Esophagus squamous epithelium (tissue), 5 donors: ENCODE results near the gene B4GALNT4. TPM values are rescaled to one million over a fixed set of nuclear protein-coding genes. Genes with fewer than 3 reads are reported as not detected.

Experiments
- DNase-seq: peaks from one replicate; lab custom pipeline; 2025; lab: John Stamatoyannopoulos, UW
- H3K27ac ChIP-seq, 4 donors: fragments of 200-600 bp; sonication (generic); one replicate each; pipeline ENCODE4 v1.5.1; 2016 to 2019; ENCODE audit warnings: mild to moderate bottlenecking in 1 of 4
- H3K27me3 ChIP-seq, 4 donors: fragments of 200-600 bp; sonication (generic); 1 replicate in 3 of 4; 2 replicates in 1 of 4; pipeline versions ENCODE4 v1.5.1 to v1.6.0; 2017 to 2021; ENCODE audit warnings: antibody characterized with exemption in 1 of 4
- H3K36me3 ChIP-seq, 3 donors: fragments of 200-600 bp; sonication (generic); one replicate each; pipeline ENCODE4 v1.5.1; 2016 to 2019
- H3K4me1 ChIP-seq, 3 donors: fragments of 200-600 bp; sonication (generic); one replicate each; pipeline ENCODE4 v1.5.1; 2017 to 2019
- H3K4me3 ChIP-seq, 4 donors: fragments of 200-600 bp; sonication (generic); 1 replicate in 3 of 4; 2 replicates in 1 of 4; pipeline ENCODE4 v1.5.1; 2016 to 2019; ENCODE audit warnings: mild to moderate bottlenecking in 2 of 4, moderate library complexity in 1 of 4
- H3K9me3 ChIP-seq, 3 donors: fragments of 200-600 bp; sonication (generic); one replicate each; pipeline ENCODE4 v1.5.1; 2016 to 2019
- POLR2A ChIP-seq, 4 donors: fragments of 450-650 bp; IDR thresholded peaks; one replicate each; pipeline ENCODE4 v1.6.1; 2017; ENCODE audit warnings: antibody characterized with exemption in 4 of 4, mild to moderate bottlenecking in 4 of 4, moderate library complexity in 3 of 4
- WGBS, 2 donors: methylation state at CpG; one replicate each; pipeline ENCODE4 v1.1.5; 2018; 5-methylcytosine and 5-hydroxymethylcytosine counted together
- intact Hi-C: fragments of 100-400 bp; cut with DNase I; formaldehyde crosslinking; loops from one replicate; pipeline ENCODE4 v1.15.0; 2022
- total RNA-seq, 4 donors: library from RNA; depleted of rRNA; stranded (reverse); fragments of >200 nt; gene quantifications; one replicate each; pipeline ENCODE4 v1.1.0, GENCODE V29; 2016
- TF ChIP-seq, protein P1 (sequence below), 6 experiments: fragments of 450-650 bp in 4 of 6; fragments of 200-600 bp in 2 of 6; sonication (generic) in 2 of 6; IDR thresholded peaks; one replicate each; pipeline ENCODE4 v1.5.1; 2016 to 2019; ENCODE audit warnings: antibody characterized with exemption in 6 of 6, mild to moderate bottlenecking in 4 of 6, moderate library complexity in 4 of 6
- donor health status: DM: yes; HTN: yes; CAD: no.

B4GALNT4 gene
- total RNA-seq, 4 donors from 2014 or later: 0.97 to 7.9 (median 3.3) TPM

DNA sequence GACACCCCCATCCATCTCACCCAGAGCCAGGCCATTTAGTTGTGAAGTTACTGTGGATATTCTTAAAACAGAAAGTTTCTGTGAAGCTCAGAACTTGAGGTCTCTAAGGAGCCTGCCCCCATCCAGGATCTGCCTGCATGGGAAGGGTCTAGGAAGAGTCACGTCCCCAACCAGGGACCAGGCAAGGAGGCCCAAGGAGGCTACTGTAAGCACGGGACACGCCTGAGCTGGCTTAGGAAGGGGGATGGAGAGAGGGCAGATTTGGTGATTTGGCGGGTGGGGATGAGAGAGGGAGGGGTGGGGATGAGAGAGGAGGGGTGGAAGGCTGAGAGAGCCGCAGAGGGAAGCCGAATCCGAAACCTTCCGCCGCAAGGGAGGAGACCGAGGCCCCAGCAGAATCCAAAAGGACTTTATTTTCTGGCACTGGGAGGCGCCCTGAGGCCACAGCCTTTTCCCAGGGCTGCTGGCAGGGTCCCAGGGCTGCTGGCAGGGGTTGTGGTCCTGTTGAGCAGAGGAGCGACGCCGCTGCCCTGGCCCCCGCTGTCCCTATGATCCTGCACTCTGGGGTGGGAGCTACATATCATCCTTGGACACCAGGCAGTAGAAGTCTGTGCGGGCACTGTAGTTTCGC, 36.1 kb downstream of the B4GALNT4 start:
- no peak for TF ChIP-seq POLR2A (IDR thresholded peaks at IDR 0.05)
- TF ChIP-seq, protein P1, sequence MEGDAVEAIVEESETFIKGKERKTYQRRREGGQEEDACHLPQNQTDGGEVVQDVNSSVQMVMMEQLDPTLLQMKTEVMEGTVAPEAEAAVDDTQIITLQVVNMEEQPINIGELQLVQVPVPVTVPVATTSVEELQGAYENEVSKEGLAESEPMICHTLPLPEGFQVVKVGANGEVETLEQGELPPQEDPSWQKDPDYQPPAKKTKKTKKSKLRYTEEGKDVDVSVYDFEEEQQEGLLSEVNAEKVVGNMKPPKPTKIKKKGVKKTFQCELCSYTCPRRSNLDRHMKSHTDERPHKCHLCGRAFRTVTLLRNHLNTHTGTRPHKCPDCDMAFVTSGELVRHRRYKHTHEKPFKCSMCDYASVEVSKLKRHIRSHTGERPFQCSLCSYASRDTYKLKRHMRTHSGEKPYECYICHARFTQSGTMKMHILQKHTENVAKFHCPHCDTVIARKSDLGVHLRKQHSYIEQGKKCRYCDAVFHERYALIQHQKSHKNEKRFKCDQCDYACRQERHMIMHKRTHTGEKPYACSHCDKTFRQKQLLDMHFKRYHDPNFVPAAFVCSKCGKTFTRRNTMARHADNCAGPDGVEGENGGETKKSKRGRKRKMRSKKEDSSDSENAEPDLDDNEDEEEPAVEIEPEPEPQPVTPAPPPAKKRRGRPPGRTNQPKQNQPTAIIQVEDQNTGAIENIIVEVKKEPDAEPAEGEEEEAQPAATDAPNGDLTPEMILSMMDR (IDR thresholded peaks at IDR 0.05): peak in 1 of 6 experiments; percentile 10
- H3K4me3 ChIP-seq: peak overlapping the region in 2 of 4 donors; percentile 59 to 85
- peaks cover 0 to 6% (median 0%) of the 10 kb centered on the region in 4 donors for H3K27me3 ChIP-seq
- H3K4me1 ChIP-seq: peaks cover 15 to 50% (median 16%) of the 10 kb centered on the region in 3 donors
- 22 to 53% methylated on average over 9 to 12 of the region's 17 CpGs for WGBS, 2 donors
- no peak for DNase-seq
- peak overlapping the region; percentile 77 to 91 (median 88) for H3K27ac ChIP-seq
- intact Hi-C loops: no loop called here
- no peaks in the 10 kb centered on the region for H3K9me3 ChIP-seq
- peaks cover 0 to 35% (median 12%) of the 10 kb centered on the region in 3 donors for H3K36me3 ChIP-seq

DNA sequence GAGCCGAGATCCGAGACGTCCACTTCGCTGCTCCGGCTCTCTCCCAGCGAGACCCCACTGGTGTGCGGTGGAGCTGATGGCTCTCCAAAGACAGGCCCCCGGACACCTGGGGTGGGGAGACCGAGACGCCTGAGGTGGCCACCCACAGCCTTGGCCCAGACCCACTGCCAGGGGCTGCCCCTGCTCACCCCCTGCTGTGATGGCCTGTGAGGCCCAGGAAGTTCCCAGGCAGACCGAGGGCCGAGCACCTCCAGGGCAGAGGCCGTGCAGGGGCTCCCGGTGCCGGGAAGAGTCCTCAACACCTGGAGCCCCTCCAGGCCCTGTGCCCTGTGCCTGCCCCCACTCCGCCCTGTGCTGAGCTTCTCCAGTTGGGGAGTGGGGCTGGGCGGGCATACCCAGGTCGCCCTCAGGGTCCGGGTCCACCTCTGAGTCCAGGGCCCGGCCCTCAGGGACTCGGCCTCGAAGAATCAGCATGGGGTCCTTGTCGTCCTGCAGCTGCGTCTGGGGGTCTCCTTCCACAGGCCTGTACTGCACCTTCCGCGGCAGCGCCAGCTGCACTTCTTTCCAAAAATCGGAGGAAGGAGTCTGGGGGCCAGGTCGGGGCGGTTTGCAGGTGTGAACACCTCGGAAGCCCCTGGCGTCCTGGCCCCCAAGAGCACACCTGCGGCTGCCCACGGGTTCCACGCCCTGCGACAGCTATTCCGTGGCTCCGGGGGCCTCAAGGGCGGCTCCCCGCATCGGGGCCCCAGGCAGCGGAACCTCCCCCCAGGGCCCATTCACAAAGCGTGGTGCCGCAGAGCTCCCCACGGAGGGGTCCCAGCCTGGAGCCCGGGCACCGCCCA, 36.9 kb downstream of the B4GALNT4 start:
- H3K4me3 ChIP-seq: peak overlapping the region; percentile 34 to 85 (median 49)
- no peak for DNase-seq
- peak overlapping the region; percentile 77 to 91 (median 88) for H3K27ac ChIP-seq
- TF ChIP-seq POLR2A (IDR thresholded peaks at IDR 0.05): no peak
- TF ChIP-seq, protein P1 (IDR thresholded peaks at IDR 0.05): no peak
- peaks cover 15 to 49% (median 16%) of the 10 kb centered on the region in 3 donors for H3K4me1 ChIP-seq
- 60 to 61% methylated on average over 2 to 5 of the region's 47 CpGs for WGBS, 2 donors
- intact Hi-C loops: no loop called here
- H3K27me3 ChIP-seq: peaks cover 0 to 5% (median 0%) of the 10 kb centered on the region in 4 donors
- H3K9me3 ChIP-seq: no peaks in the 10 kb centered on the region
- H3K36me3 ChIP-seq: peaks cover 0 to 34% (median 12%) of the 10 kb centered on the region in 3 donors

DNA sequence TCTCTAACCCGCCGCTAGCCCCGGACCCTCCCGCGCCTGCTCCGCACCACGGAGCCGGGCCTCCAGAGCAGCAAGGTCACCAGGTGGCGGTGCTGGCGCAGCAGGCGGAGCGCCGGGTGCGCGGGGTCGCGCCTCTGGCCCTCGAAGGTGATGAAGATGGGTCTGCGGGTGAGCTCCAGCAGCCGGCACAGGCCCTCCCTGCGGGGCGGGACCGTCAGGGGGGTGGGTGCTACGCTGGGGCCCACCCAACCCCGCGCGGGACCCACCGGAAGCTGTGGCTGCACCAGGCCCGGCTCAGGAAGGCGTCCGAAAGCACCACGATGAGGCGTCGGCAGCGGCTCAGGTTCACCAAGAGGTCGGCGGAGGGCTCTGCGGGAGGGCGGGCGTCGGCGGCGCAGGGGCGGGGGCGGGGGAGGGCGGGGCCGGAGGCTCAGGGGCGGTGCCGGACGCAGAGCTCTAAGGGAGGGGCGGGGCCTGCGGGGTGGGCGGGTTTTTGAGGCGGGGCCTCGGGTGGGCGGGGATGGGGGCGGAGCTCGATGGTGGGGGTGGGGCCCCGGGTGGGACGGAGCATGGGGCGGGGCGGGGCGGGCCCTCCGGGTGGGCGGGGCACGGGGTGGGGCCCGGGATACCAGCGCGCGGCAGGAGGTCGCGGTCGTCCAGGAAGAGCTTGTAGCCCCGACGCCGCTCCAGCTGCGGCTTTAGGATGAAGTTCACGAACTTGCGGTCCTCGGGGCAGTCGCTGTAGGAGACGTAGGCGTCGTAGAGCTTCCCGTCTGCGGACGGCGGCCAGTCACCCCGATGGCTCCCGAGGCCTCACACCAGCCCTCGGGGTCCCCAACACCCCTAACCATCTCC, 37.7 kb downstream of the B4GALNT4 start:
- peak overlapping the region; percentile 34 to 85 (median 49) for H3K4me3 ChIP-seq
- no CpG with 5 or more reads among the region's 91 CpGs for WGBS, 2 donors

DNA sequence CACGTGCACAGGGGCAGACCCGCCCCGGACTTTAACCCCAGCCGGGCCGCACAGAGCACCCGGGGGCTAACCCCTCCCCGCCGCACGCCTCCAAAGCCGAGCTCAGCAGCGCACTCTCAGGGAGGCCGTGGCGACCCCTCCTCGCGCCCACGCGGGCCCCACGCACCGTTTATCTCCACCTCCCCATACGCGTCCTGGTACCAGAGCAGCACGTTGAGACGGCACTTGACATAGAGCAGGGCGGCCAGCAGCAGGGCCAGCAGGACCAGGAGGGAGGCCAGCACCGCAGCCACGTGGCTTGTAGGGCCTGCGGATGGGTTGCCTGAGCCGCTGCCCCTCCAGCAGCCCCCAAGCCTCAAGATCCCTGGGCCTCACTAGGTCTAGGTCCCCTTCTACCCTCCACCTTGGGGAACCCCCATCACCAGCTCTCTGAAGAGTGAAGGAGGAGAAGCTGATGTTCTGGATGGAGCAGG, 38.4 kb downstream of the B4GALNT4 start:
- TF ChIP-seq POLR2A (IDR thresholded peaks at IDR 0.05): no peak
- TF ChIP-seq, protein P1 (IDR thresholded peaks at IDR 0.05): no peak
- Histone ChIP-seq H3K27ac (peak overlapping the region; percentile 65 to 91 (median 80)), H3K4me1 (peaks cover 15 to 51% (median 16%) of the 10 kb centered on the region in 3 donors), H3K36me3 (peaks cover 0 to 34% (median 12%) of the 10 kb centered on the region in 3 donors), H3K9me3 (no peaks in the 10 kb centered on the region), H3K27me3 (peaks cover 0 to 5% (median 0%) of the 10 kb centered on the region in 4 donors), H3K4me3 (peak overlapping the region in 3 of 4 donors; percentile 16 to 85 (median 59))
- 100% methylated on average over 1 of the region's 28 CpGs; no CpG with 5 or more reads in 1 of the 2 donors for WGBS, 2 donors
- intact Hi-C loops: no loop called here
- DNase-seq: no peak

More for the DNA sequence above, 37.7 kb downstream of the B4GALNT4 start:
- H3K36me3 ChIP-seq: peaks cover 0 to 34% (median 12%) of the 10 kb centered on the region in 3 donors
- no peaks in the 10 kb centered on the region for H3K9me3 ChIP-seq
- peak in 2 of 4 donors; percentile 15 to 39 for TF ChIP-seq POLR2A (IDR thresholded peaks at IDR 0.05)
- TF ChIP-seq, protein P1 (IDR thresholded peaks at IDR 0.05): peak in 5 of 6 experiments; percentile 24 to 49 (median 35)
- no peak for DNase-seq
- peak overlapping the region; percentile 77 to 91 (median 88) for H3K27ac ChIP-seq
- peaks cover 0 to 5% (median 0%) of the 10 kb centered on the region in 4 donors for H3K27me3 ChIP-seq
- peaks cover 15 to 49% (median 16%) of the 10 kb centered on the region in 3 donors for H3K4me1 ChIP-seq
- intact Hi-C loops: no loop called here
